OCI-LY7 (cell line): ENCODE results near the gene GOLGA3. TPM values are rescaled to one million over a fixed set of nuclear protein-coding genes. Genes with fewer than 3 reads are reported as not detected.

Experiments
- BruUV-seq: library from RNA; stranded (reverse); fragments of 400-500 nt; replicated peaks from 2 replicates; lab custom pipeline; 2021; lab: Mats Ljungman, UMichigan
- CTCF ChIA-PET: fragments of 300-600 bp; sonication (Branson Sonifier 250); formaldehyde crosslinking; loops from one replicate; lab custom pipeline; 2022; ENCODE audit warnings: antibody characterized with exemption; ENCODE audit not compliant: unreplicated experiment; lab: Charles Lee
- POLR2A ChIA-PET: fragments of 300-600 bp; sonication (Branson Sonifier 250); formaldehyde crosslinking; loops from one replicate; lab custom pipeline; 2022; ENCODE audit warnings: antibody characterized with exemption; lab: Charles Lee
- DNase-seq: peaks from one replicate; pipeline ENCODE4 v3.0.0-alpha.2; 2015; ENCODE audit warnings: low spot score
- H2AFZ ChIP-seq: fragments of 200-600 bp; sonication (generic), shearing (Covaris generic); 2 replicates; pipeline ENCODE4 v1.6.1; 2014; ENCODE audit warnings: mild to moderate bottlenecking, antibody characterized with exemption, low read length, moderate library complexity
- H3K27ac ChIP-seq: fragments of 200-600 bp; sonication (generic); 2 replicates; pipeline ENCODE4 v1.5.1; 2014; ENCODE audit warnings: mixed run types, low read depth, mild to moderate bottlenecking, moderate library complexity, low read length, inconsistent platforms; ENCODE audit not compliant: poor library complexity, severe bottlenecking
- H3K36me3 ChIP-seq: fragments of 200-600 bp; sonication (generic); 2 replicates; pipeline ENCODE4 v1.6.1; 2014; ENCODE audit warnings: mild to moderate bottlenecking, antibody characterized with exemption, low read length, moderate library complexity, mixed read lengths; ENCODE audit not compliant: insufficient read depth
- H3K4me1 ChIP-seq: fragments of 200-600 bp; sonication (generic); 2 replicates; pipeline ENCODE4 v1.5.1; 2014; ENCODE audit warnings: mild to moderate bottlenecking, low read length; ENCODE audit not compliant: insufficient read depth, poor library complexity, severe bottlenecking
- H3K4me2 ChIP-seq: fragments of 200-600 bp; sonication (generic); 2 replicates; pipeline ENCODE4 v1.6.1; 2014; ENCODE audit warnings: mild to moderate bottlenecking, low read length
- H3K4me3 ChIP-seq: fragments of 200-600 bp; sonication (generic); 2 replicates; pipeline ENCODE4 v1.5.1; 2014; ENCODE audit warnings: mild to moderate bottlenecking, low read depth, low read length; ENCODE audit not compliant: poor library complexity, severe bottlenecking
- H3K79me2 ChIP-seq: fragments of 200-600 bp; sonication (generic); 2 replicates; pipeline ENCODE4 v1.6.1; 2016; ENCODE audit warnings: low read depth, mild to moderate bottlenecking, low read length, moderate library complexity, mixed read lengths; ENCODE audit not compliant: insufficient read depth
- H3K9me2 ChIP-seq: fragments of 200-600 bp; sonication (generic); 2 replicates; pipeline ENCODE4 v1.6.1; 2016; ENCODE audit warnings: mild to moderate bottlenecking, low read length, mixed read lengths; ENCODE audit not compliant: insufficient read depth
- H3K9me3 ChIP-seq: fragments of 200-600 bp; sonication (generic); 2 replicates; pipeline ENCODE4 v1.6.1; 2014; ENCODE audit warnings: mild to moderate bottlenecking, mixed run types, low read length, mixed read lengths
- H4K20me1 ChIP-seq: fragments of 200-600 bp; sonication (generic); 2 replicates; pipeline ENCODE4 v1.6.1; 2014; ENCODE audit warnings: mild to moderate bottlenecking, antibody characterized with exemption, low read length, moderate library complexity, mixed read lengths; ENCODE audit not compliant: insufficient read depth
- EZH2phosphoT487 ChIP-seq: fragments of 200-600 bp; sonication (generic); IDR thresholded peaks from 2 replicates; pipeline ENCODE4 v1.6.1; 2018; ENCODE audit warnings: low read depth, borderline replicate concordance, mild to moderate bottlenecking, mixed run types, antibody characterized with exemption, low read length, moderate library complexity, mixed read lengths
- intact Hi-C: fragments of 100-400 bp; cut with micrococcal nuclease; formaldehyde crosslinking; loops from one replicate; pipeline ENCODE4 v1.10.0; 2022; ENCODE audit not compliant: unreplicated experiment
- total RNA-seq, 2 experiments: library from RNA; depleted of rRNA in 1 of 2; stranded (reverse); fragments of >200 nt in 1 of 2; shearing (Covaris generic) in 1 of 2; gene quantifications; 2 replicates each; pipeline ENCODE4 v1.2.3, GENCODE V29; 2014 to 2022
- TF ChIP-seq, protein P1 (sequence below): fragments of 200-600 bp; sonication (generic); conservative IDR thresholded peaks from 2 replicates; pipeline ENCODE4 v1.5.1; 2014; ENCODE audit warnings: mild to moderate bottlenecking, antibody characterized with exemption, low read length, moderate library complexity, mixed read lengths

The GOLGA3 gene
- total RNA-seq, 2 experiments from 2014 or later = 51.2 to 77.9 TPM

DNA sequence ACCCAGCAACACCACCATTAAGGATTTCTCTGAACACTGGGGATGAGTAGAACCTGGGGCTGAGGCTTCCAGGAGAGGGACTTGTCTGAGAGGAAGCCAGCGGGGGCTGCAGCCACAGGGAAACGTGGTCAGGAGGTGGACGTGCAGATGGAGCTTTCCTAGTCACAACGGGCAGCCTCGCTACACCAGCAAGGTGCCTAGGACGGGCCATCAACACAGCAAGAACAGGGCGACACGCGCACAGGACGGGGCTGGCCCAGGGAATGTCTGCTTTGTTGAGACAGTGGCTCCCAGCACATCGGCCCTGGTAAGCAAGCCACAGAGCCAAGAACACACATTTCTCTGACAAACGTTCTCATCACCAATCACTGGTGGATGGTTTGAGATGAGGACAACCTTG is 92.3 kb downstream of the GOLGA3 start:
- ChIA-PET CTCF (no interaction called here), POLR2A (no interaction called here)
- Histone ChIP-seq H3K4me3 (no peak overlapping the region), H3K4me2 (no peak overlapping the region), H4K20me1 (0 out of 2 replicates have a peak, but pooled peaks cover 3% of the 10 kb centered on the region), H3K79me2 (no peaks in the 10 kb centered on the region), H3K9me3 (no peaks in the 10 kb centered on the region), H3K36me3 (peaks cover 99% of the 10 kb centered on the region), H3K4me1 (no peaks in the 10 kb centered on the region), H2AFZ (no peak overlapping the region), H3K9me2 (no peaks in the 10 kb centered on the region), H3K27ac (no peak overlapping the region)
- TF ChIP-seq EZH2phosphoT487 = no peak
- TF ChIP-seq, protein P1, sequence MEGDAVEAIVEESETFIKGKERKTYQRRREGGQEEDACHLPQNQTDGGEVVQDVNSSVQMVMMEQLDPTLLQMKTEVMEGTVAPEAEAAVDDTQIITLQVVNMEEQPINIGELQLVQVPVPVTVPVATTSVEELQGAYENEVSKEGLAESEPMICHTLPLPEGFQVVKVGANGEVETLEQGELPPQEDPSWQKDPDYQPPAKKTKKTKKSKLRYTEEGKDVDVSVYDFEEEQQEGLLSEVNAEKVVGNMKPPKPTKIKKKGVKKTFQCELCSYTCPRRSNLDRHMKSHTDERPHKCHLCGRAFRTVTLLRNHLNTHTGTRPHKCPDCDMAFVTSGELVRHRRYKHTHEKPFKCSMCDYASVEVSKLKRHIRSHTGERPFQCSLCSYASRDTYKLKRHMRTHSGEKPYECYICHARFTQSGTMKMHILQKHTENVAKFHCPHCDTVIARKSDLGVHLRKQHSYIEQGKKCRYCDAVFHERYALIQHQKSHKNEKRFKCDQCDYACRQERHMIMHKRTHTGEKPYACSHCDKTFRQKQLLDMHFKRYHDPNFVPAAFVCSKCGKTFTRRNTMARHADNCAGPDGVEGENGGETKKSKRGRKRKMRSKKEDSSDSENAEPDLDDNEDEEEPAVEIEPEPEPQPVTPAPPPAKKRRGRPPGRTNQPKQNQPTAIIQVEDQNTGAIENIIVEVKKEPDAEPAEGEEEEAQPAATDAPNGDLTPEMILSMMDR = no peak
- intact Hi-C loops = no loop called here
- DNase-seq = no peak
- BruUV-seq = no TSS peak

DNA sequence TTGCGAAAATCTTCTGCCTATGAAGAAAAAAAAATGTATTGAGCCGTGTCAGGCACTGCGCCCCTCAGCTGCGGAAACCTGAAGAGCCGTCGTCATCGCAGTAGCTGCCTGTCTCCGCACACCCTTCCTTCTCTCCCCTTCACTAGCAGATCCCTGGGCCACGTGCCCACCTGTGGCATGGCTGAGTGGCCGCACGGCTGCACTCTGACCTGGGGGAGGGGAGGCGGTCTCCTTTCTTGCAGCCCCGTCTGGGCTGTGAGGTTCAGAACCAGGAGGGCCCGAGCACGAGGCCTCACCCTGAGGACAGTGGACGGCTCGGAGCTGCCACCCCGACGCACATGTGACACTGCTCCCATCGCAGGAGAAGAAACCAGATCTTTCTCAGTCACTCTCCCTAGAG is 93.2 kb downstream of the GOLGA3 start:
- H3K9me3 ChIP-seq = no peaks in the 10 kb centered on the region
- H3K27ac ChIP-seq = no peak overlapping the region
- DNase-seq = no peak
- POLR2A ChIA-PET = no interaction called here
- no peaks in the 10 kb centered on the region for H3K4me1 ChIP-seq
- H3K4me3 ChIP-seq = no peak overlapping the region
- H3K9me2 ChIP-seq = no peaks in the 10 kb centered on the region
- no peak overlapping the region for H2AFZ ChIP-seq
- H3K79me2 ChIP-seq = no peaks in the 10 kb centered on the region
- CTCF ChIA-PET = no interaction called here
- TF ChIP-seq, protein P1 = no peak
- no peak for TF ChIP-seq EZH2phosphoT487
- no TSS peak for BruUV-seq
- peaks cover 99% of the 10 kb centered on the region for H3K36me3 ChIP-seq
- H3K4me2 ChIP-seq = no peak overlapping the region
- 0 out of 2 replicates have a peak, but pooled peaks cover 3% of the 10 kb centered on the region for H4K20me1 ChIP-seq
- intact Hi-C loops = no loop called here

DNA sequence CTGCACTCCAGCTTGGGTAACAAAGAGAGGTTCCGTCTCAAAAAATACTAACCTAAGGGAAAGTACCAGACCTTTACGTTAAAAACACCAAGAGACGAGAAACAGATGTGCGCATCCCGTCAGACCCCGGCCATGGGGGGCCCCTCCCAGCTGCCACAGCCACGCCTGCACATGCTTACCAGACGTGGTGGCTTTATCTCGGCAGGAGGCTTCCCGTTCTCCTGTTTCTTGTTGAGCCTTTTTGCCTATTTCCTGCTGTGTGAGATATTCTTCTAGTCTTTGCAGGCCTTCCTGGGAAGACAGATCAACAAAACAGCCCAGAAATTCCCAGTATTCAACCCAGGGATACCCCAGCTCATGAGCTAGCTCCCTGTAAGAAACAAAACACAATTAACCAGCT is 94.5 kb downstream of the GOLGA3 start:
- H3K9me3 ChIP-seq = 0 out of 2 replicates have a peak, but pooled peaks cover 6% of the 10 kb centered on the region
- POLR2A ChIA-PET = no interaction called here
- H3K27ac ChIP-seq = no peak overlapping the region
- no peak for DNase-seq
- intact Hi-C loops = no loop called here
- H3K36me3 ChIP-seq = peaks cover 97% of the 10 kb centered on the region
- H2AFZ ChIP-seq = no peak overlapping the region
- CTCF ChIA-PET = no interaction called here
- H3K4me2 ChIP-seq = no peak overlapping the region
- H3K9me2 ChIP-seq = no peaks in the 10 kb centered on the region
- no TSS peak for BruUV-seq
- H4K20me1 ChIP-seq = 0 out of 2 replicates have a peak, but pooled peaks cover 3% of the 10 kb centered on the region
- no peaks in the 10 kb centered on the region for H3K4me1 ChIP-seq
- no peak overlapping the region for H3K4me3 ChIP-seq
- TF ChIP-seq, protein P1 = no peak
- TF ChIP-seq EZH2phosphoT487 = no peak
- no peaks in the 10 kb centered on the region for H3K79me2 ChIP-seq
